NCI-H1417 treated with DMSO at 0.1 percent for 48 hours (cell line): ENCODE results near the gene VWA2.

ENCODE experiments used
- DNase-seq: peaks from one replicate; lab custom pipeline; 2025; lab: John Stamatoyannopoulos, UW

Gene VWA2, protein sequence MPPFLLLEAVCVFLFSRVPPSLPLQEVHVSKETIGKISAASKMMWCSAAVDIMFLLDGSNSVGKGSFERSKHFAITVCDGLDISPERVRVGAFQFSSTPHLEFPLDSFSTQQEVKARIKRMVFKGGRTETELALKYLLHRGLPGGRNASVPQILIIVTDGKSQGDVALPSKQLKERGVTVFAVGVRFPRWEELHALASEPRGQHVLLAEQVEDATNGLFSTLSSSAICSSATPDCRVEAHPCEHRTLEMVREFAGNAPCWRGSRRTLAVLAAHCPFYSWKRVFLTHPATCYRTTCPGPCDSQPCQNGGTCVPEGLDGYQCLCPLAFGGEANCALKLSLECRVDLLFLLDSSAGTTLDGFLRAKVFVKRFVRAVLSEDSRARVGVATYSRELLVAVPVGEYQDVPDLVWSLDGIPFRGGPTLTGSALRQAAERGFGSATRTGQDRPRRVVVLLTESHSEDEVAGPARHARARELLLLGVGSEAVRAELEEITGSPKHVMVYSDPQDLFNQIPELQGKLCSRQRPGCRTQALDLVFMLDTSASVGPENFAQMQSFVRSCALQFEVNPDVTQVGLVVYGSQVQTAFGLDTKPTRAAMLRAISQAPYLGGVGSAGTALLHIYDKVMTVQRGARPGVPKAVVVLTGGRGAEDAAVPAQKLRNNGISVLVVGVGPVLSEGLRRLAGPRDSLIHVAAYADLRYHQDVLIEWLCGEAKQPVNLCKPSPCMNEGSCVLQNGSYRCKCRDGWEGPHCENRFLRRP

DNA sequence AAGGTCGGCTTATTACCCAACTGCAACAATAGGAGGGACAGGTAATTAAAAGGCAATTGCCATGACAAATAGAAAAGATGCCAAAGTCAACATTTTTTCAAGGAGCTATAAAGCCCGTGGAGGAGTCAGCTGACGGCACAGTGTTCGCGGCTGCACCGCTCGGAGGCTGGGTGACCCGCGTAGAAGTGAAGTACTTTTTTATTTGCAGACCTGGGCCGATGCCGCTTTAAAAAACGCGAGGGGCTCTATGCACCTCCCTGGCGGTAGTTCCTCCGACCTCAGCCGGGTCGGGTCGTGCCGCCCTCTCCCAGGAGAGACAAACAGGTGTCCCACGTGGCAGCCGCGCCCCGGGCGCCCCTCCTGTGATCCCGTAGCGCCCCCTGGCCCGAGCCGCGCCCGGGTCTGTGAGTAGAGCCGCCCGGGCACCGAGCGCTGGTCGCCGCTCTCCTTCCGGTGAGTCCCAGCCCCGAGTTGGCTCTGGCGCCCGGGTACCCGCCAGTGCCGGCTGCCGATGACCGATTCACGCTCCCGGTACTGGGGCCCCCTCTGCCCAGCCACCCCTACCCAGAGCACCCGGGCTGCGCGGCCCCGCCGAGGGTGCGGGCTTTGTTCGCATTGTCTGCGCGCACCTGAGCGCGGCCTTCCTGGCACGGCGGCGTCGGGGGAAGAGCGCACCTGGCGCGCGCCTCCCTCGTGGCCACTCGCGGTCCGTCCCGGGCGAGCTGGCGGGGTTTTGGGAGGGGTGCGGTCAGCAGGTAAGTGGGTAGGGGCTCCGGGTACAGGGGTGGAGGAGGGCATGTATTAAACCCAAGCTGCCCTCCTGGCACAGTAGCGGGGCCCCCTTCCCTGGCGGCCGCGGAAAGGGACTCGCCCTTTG is at the start of gene VWA2:
TSS of gene VWA2 (plus strand) at position 138 of the 877 bp plus-strand sequence. CDS start 9,460 bp downstream, outside the sequence.
- no peak for DNase-seq

DNA sequence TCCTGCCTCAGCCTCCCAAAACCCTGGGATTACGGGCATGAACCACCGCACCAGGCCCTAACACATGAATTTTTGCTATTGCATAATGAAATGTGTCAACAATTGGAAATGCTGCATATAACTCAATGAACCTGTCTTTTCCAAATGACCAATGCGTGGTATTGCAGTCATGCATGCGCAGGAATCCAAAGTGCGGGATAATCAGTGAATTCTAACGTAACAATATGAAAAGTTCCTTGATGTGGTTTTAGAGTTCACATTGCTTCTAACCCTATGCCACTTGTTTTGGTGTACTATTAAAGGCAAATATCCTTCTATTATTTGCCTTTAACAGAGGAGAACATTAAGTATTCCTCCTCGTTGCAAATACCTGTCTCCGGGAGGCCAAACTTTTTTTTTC is 49.4 kb upstream of the VWA2 start:
- DNase-seq, result no peak

DNA sequence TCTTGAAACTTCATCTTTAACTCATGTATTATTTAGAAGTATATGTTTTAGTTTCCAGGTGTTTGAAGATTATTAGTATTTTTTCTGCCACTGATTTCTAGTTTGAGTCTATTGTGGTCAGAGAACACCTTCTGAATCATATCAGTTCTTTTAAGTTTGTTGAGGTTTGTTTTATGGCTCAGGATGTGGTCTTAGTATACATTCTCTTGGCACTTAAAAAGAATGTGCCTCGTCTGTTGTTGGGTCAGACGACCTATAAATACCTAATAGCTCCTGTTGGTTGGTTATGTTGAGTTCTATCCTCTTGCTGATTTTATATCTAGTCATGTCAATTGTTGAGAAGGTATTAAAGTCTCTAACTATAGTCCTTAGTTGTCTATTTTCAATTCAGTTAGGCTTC is 44.0 kb upstream of the VWA2 start:
- DNase-seq, result no peak

DNA sequence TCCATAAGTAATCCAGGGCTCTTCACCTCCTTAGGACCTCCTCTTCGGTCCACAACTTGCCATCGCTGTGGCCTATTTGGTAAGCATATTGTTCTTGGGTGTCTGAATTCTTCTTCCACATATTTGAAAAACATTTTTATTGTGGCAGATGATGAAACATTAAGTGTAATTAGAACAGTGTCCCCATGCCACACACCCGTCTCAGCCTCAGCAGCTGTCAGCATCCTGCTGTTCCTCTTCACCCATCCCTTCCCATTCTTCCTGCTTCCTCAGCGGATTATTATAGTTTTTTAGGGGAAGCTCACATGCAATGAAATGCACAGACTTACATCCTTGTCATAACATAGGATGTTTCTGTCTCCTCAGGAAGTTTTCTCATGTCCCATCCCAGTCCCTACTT is 39.8 kb upstream of the VWA2 start:
- no peak for DNase-seq

DNA sequence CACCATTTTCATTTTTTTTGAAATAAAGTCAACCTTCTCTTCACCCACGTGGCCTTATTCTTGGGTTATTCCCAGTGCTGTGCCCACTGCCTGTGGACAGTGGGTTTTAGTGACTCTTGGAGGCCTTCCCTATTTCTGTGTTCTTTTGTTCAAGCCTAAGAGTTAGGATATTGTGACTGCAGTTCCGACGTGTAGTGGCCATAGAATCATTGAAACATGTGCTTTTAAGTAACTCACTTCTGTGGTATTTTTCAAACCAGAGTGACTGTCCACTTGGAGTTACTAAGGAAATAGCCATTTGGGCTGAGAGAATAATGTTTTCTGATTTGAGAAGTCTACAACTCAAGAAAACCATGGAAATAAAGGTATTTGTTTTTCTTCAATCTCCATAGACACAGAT is 36.2 kb upstream of the VWA2 start:
- DNase-seq, result no peak

DNA sequence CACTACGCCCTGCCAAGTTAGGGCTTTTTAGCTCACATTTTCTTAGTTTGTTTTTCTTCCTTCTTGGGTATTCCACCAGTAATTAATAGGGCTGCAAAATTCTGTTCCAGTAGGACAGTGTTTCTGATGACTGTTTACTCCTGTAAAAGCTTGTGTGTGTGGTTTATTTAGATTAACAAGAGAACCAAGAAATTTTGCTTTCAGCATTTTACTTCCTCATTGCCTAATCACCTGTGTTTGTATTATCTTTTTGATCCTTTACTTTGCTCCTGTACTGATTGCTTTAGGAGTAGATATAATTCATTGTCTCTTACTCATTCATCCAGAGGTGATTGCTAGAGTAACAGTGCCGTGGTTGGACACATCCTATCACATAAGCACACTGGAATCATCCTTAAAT is 32.2 kb upstream of the VWA2 start:
- no peak for DNase-seq

DNA sequence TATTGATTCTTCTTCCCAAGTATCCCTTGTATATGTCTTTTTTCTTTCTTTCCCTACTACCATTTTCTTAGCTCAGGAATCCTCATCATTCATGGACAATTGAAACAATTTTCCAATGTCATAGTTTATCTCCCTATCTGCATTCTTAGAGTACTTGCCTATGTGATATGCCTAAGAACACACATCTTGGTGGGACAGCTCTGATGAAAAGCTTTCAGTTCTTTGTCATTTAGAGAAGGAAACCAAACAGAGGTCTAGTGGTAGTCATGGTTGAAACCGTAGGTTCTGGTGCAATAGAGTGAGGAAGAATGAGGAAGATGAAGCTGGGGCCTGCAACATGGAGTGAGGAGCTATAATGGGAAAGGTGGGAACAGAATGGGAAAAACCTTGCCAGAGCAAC is 31.7 kb upstream of the VWA2 start:
- no peak for DNase-seq

DNA sequence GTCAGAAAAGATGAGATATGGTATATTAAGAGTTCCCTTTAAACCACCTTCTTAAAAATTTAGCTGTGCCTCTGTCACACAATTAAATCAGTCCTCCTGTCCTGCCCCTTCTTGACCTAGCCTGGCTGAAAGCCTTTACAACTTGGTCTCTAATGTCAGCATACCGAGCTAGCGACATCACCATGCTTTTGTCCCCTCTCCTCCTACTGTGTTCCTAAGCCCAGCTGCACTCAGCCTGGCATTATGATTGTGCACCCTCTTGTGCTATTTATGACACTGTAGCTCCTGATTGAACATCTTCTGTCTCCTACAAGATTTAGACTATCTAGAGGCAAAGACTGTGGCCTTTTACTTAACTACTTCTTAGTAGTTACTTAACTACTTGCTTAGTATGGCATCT is 30.7 kb upstream of the VWA2 start:
- DNase-seq, result no peak

DNA sequence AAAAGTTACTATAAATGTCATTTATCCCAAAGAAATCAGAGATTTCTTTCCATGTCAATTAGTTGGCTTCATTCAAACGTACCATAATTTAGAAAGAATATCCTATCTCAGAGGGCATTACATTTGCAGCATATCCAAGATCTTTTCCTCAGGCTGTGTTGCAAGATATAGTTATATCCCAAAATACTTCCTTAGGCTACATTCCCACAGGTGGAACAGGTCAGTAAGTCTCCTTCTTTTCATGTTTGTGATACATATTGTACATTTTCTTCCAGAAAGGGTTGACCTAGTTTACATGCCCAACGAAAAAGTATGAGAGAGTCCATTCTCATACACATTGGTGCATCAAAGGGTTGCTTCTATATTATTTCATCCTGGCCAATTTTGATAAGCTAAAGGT is 26.9 kb upstream of the VWA2 start:
- DNase-seq, result no peak

DNA sequence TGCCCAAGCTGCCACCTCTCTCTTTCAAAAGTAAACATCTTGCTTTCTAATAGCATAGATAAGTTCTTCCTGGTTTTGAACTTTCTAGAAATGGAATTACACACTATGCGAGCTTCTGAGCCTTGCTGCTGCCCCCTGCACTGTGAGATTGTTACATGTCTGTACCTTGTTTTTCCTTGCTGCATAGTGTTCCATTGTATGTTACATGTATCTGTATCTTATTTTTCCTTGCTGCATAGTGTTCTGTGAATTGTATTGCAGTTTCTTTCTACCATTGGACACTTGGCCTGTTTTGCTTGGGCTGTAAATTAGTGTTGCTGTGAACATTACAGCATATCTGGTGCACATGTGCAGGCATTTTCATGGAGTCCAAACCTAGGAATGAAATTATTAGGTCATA is 24.0 kb upstream of the VWA2 start:
- no peak for DNase-seq

DNA sequence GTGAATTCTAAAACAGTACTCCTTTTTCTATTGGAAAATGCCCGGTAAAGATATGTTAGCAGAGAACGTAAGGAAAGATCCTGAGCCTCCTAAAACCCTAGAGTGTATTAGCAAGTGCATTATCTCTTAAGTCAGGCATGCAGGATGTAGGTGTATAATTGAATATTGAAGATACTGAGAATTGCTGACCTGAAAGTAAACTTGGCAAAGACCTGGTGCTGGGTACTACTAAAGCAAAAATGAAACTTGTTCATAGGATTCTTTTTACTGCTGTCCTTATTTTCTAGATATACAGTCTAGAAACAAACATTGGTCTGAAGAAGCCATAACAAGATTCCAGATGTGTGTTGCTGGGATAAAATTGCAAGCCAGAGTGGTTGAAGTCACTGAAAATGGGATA is 18.8 kb upstream of the VWA2 start:
- DNase-seq, result no peak

DNA sequence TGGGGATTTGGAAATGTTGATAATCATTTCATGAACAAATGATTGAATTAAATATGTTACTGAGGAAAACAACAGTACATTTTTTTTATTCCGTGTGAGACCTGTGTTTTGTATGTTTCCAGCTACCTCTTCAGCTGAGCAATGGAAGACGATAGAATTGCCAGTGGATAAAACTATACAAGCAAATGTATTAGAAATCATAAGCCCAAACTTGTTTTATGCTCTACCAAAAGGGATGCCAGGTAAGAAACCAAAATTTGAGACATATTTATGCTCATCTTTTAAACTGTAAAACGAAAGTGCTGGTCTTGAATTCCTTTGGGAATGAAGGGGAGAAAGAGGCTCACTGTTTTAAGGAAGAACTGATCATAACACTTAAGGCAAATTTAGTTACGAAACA is 17.8 kb upstream of the VWA2 start:
- DNase-seq, result no peak

DNA sequence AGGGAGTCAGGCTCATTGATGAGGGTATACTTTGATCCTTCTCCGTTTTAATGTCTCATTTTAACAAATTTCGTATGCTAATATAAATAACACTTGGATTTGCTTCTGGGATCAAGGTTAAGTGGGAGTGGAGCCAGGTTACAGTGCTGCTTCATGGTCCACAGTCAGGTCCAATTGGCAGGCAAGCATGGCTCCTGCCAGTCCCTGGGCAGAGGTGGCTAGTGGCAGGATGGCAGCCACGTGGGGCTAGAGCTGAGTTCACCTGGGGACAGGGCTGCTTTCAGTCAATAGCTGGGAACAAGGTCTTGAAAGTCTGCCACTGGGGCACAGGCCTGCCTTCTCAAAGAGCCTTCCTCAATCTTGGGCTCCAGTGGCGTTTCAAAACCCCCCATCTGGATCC is 16.0 kb upstream of the VWA2 start:
- no peak for DNase-seq

DNA sequence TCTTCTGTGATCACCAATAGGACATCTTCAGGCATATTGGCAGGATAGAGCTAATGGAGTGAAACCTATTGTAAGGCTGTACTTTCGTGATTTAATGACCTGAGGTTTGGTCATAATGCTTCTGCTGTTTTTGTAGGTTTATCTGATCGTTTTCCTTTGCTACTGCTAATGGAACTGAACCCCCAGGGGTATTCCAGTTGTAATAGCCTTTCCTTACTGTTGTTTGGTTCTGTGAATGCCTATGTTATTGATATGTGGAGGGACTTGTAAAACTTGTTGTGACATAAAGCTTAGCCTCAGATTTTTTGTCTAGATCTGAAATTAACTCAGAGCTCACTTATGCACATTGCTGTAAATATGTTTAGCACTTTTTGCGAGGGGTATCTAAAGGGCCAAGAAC is 10.9 kb upstream of the VWA2 start:
- DNase-seq, result no peak

DNA sequence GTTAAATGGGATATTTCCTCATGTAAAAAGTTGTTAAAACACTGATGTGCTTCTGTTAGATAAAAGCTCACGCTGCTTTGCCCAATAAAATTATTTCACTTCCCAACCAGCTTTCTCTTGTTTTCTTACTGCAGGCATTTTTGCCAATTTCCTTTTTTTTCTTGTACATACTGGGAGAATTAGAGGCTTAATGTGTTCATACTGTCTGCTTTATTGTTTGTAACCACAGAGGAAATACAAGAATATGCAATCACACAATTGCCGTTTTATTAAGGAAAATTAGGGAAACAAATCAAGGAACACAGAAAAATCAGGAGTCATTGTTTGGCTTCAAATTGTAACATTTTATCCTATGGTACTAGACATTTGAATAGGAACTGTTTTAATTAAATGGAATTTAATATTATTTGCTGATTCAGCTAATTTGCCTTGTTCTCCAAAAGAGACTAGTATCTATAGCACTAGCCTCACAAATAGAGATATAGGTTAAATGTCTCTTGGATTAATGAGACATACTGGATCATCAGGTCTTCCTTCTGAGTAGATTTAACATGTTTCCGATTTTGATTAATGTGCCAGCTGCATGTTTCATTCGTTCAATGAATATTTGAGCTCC is 6.4 kb upstream of the VWA2 start:
- DNase-seq, result no peak

DNA sequence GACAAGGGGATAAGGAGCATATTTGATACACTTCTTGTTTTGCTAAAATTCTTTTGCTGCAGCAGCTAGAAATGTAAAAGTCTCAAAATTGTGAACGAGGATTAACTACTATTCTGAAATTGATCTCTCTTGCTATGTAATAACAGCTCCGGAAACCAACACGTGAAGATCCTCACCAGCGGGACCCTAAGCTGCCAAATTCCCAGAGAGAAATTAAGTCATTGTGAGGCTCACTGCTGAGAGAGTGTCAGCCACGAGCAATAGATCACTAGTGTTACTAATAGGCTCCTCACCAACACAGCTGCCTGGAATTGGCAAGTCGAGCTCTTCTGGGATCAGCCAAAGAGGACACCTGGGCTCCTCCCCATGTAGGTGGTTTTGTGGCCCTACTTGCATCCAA is 5.6 kb upstream of the VWA2 start:
- DNase-seq, result no peak

DNA sequence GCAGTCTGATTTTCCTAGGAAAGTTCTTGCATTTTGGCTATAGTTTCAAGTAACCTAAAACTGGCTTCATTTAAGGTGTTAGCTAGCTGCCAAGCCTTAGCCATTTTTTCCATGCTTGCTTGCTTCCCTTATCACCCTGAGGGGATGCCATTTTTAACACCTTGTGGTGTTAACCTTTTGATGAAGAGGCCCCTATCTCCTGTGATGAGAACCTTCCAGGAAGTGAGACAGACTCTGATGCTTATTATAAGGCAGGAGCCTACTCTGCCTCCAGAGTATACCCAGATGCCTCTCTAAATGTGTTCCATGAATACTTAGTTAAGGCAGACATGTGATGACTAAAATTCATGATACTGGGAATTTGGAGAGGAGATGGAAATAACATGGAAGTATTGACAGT is 4.9 kb upstream of the VWA2 start:
- no peak for DNase-seq

DNA sequence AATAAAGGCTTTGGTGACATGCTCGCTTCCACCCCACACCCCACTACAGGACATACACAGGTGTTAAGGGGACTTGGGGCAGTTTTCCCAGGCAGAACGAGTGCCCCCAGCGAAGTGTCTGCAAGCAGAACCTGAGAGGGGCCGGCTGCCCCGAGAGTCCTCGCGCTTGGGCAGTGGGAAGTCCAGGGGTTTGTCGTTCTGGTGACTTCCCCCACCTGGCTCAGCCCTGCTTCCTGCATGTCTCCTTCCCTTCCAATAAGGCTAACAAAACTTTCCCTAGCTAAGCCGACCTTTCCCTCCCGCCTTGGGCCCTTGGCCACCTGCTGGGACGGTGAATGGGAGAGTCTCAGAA is 916 bp downstream of the VWA2 start:
- no peak for DNase-seq

DNA sequence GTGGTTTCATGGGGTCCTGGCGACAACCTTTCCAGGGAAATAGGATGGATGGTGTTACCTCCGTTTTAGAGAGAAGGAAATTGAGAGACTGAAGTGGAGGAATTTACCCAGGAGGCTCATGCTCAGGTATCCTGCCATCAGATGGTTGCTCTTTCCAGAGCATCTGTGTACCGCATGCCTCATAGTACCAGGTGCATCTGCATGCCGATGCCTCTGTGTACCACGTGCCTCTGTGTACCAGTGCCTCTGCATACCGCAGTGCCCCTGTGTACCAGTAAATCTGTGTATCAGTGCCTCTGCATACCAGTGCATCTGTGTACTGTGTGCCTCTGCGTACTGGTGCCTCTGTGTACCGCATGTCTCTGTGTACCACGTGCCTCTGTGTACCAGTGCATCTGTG is 3.2 kb downstream of the VWA2 start:
- no peak for DNase-seq

DNA sequence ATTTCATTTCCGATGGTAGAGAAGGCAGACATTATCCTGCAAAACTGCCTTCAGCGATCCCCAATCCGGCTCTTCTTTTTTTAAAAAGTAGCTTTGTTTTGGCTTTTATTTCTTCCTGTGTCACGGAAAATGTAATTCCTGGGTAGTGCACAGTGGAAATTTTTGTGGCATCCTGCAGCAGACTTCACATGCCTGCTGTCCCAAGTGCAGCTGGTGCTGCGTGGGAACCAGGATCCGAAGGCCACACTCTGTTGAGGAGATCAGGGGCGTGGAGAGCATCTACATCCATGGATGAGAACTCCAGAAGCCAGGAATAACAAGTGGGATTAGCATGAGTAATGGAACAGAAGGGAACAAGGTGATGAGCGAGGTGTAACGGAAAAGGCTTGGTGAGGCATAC is 4.6 kb downstream of the VWA2 start:
- no peak for DNase-seq

DNA sequence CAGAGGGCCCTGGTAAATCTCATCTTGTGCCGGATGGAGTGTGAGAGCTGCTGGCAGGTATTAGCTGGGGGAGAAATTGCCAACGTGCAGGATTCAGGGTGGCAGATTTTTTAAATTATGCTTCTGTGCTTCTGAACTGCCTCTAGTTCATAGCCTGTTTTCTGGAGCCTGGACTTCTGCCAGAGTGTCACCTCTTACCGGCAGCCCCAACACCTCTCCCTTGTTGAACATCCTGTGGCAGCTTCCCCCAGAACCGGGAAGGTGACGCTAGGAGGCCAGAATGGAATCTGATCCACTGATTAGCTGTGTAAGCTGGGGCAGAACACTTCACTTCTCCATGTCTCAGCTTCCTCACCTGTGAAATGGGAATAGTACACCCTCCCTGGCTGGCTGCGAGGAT is 5.1 kb downstream of the VWA2 start:
- no peak for DNase-seq

DNA sequence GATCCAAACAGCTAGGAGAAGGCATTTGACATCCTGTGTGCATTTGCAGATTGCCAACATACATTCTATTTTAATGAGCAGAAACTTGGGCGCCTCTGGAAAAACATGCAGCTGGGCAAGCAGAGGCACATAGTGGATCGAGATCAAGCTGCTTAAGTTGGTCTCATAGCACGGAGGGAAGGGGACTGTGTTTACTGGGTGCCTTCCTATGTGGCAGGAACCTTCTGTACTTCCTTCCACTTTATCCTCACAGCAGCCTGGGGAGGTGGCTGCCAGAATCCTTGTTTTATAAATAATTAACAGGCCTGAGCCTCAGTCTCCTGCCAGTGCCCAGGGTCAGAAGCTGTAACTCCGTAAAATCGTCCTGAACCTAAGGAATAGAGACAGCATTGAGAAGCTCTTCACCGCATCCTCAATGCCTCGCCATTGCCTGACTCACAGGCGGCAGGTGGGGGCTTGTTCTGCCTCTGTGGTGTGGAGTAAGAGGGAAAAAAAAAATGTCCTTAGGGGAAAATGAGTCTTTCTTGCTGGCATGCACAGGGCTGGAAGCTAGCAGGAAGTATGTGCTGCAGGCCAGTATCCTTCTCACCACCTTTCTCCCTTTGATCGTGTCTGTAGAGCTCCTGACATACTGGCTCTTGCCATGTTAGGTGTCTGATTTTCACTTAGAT is 6.2 kb downstream of the VWA2 start:
- no peak for DNase-seq
